Measurements from ENCODE around the gene ITGB2.

DNA sequence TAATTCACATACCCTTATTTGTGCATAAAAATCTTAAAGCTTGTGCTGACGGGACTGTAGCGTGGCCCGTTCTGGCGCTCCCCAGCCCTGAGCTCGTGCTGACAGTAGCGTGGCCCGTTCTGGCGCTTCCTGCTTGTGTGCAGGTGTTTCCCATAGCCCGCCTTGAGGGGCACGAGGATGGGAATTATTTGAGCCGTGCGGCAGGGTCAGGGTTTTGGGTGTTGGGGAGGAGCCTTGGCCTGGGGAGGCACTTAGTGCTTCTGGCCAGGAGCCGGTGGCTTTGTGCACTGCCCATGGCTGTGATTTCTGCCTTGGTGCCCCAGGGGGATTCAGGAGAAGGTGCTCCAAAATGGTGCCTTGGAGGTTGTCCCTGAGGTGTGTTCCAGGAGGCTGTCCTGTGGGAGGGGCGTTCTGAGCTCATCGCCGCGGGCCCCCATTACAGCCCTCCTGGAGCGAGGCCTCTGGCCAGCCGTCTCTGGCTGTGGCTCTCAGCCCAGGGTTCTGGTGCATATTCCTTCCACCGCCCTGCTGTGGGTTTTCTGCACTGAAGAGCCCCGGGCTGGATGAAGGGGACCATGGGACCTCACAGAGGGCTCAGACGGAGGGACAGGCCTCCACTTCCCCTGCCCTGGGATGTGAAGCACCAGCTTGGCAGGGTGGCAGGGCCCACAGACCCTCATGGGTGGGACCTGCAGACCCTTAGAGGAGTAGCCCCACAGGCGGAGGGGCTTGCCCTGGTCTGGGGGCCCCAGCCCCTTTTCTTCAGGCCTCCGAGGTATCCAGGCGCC, 25.7 kb upstream of the ITGB2 start:
- TF ChIP-seq, protein P1, sequence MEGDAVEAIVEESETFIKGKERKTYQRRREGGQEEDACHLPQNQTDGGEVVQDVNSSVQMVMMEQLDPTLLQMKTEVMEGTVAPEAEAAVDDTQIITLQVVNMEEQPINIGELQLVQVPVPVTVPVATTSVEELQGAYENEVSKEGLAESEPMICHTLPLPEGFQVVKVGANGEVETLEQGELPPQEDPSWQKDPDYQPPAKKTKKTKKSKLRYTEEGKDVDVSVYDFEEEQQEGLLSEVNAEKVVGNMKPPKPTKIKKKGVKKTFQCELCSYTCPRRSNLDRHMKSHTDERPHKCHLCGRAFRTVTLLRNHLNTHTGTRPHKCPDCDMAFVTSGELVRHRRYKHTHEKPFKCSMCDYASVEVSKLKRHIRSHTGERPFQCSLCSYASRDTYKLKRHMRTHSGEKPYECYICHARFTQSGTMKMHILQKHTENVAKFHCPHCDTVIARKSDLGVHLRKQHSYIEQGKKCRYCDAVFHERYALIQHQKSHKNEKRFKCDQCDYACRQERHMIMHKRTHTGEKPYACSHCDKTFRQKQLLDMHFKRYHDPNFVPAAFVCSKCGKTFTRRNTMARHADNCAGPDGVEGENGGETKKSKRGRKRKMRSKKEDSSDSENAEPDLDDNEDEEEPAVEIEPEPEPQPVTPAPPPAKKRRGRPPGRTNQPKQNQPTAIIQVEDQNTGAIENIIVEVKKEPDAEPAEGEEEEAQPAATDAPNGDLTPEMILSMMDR (IDR thresholded peaks at IDR 0.05) = no peak
- TF ChIP-seq POLR2A (IDR thresholded peaks at IDR 0.05) = no peak
